Left ventricle myocardium superior (tissue), 1 donor: ENCODE measurements around the gene TAF4B. TPM values are rescaled to one million over a fixed set of nuclear protein-coding genes. Genes with fewer than 3 reads are reported as not detected.
"Not testable (repeated sequence)": the region's sequence is repeated elsewhere in the genome, so short reads cannot be mapped to it uniquely, and the experiment has no call there.

Experiments used
- ATAC-seq: fragments of 200-7000 bp; cut with Tn5 transposase; one replicate; pipeline ENCODE4 v1.9.1; 2020; ENCODE audit warnings: mild to moderate bottlenecking, moderate library complexity
- DNase-seq: peaks from one replicate; pipeline ENCODE4 v3.0.0-alpha.2; 2020
- intact Hi-C: fragments of 100-400 bp; cut with micrococcal nuclease; formaldehyde crosslinking; loops from one replicate; pipeline ENCODE4 v1.11.0; 2022
- total RNA-seq: library from RNA; stranded (reverse); fragmentation: NEBNext Ultra II Directional; extraction: Animal tissue kit (Norgen Biotek cat#: 25700); gene quantifications from one replicate; pipeline ENCODE4 v1.2.1, GENCODE V29; 2021
- donor health status: DM: no; HTN: yes; CAD: no; lungs with severe emphysema.

The TAF4B gene
- total RNA-seq, 1 donor from 2014 or later, result 1.1 TPM

GRCh38 chr18:26230497-26230896 is 4.3 kb downstream of the TAF4B start:
- intact Hi-C loops, result no loop called here
- ATAC-seq (no peak), DNase-seq (no peak)

GRCh38 chr18:26233208-26233607 is 7.0 kb downstream of the TAF4B start:
- ATAC-seq (no peak), DNase-seq (no peak)
- intact Hi-C loops, result no loop called here

GRCh38 chr18:26237363-26237762 is 11.1 kb downstream of the TAF4B start:
- DNase-seq, ATAC-seq, intact Hi-C loops: not testable (repeated sequence)

GRCh38 chr18:26238718-26239117 is 12.5 kb downstream of the TAF4B start:
- ATAC-seq, intact Hi-C loops, DNase-seq: not testable (repeated sequence)

GRCh38 chr18:26242392-26242791 is 16.1 kb downstream of the TAF4B start:
- intact Hi-C loops, DNase-seq, ATAC-seq: not testable (repeated sequence)

GRCh38 chr18:26245434-26245833 is 19.2 kb downstream of the TAF4B start:
- DNase-seq, ATAC-seq, intact Hi-C loops: not testable (repeated sequence)

GRCh38 chr18:26252411-26252810 is 26.2 kb downstream of the TAF4B start:
- ATAC-seq (no peak), DNase-seq (no peak)
- intact Hi-C loops, result no loop called here

GRCh38 chr18:26254808-26255207 is 28.6 kb downstream of the TAF4B start:
- intact Hi-C loops, DNase-seq, ATAC-seq: not testable (repeated sequence)

- DNase-seq (no peak), ATAC-seq (peak; percentile 48)
- intact Hi-C loops, result no loop called here
Measured at GRCh38 chr18:26255695-26256622, 29.7 kb downstream of the TAF4B start.

- no peak for ATAC-seq
- intact Hi-C loops, result no loop called here
- DNase-seq, result no peak
Measured at GRCh38 chr18:26258711-26259110, 32.5 kb downstream of the TAF4B start.

- DNase-seq, intact Hi-C loops, ATAC-seq: not testable (repeated sequence)
Measured at GRCh38 chr18:26259416-26259815, 33.2 kb downstream of the TAF4B start.

- DNase-seq (no peak), ATAC-seq (no peak)
- intact Hi-C loops, result no loop called here
Measured at GRCh38 chr18:26262156-26262555, 35.9 kb downstream of the TAF4B start.

- ATAC-seq, result no peak
- DNase-seq, result no peak
- intact Hi-C loops, result no loop called here
Measured at GRCh38 chr18:26267357-26267930, 41.2 kb downstream of the TAF4B start.

GRCh38 chr18:26268454-26268853 is 42.2 kb downstream of the TAF4B start:
- intact Hi-C loops, result no loop called here
- DNase-seq, result no peak
- ATAC-seq, result no peak

GRCh38 chr18:26271917-26272549 is 45.8 kb downstream of the TAF4B start:
- ATAC-seq (no peak), DNase-seq (no peak)
- intact Hi-C loops, result no loop called here

- intact Hi-C loops, result no loop called here
- DNase-seq (no peak), ATAC-seq (no peak)
Measured at GRCh38 chr18:26277374-26277773, 51.1 kb downstream of the TAF4B start.

GRCh38 chr18:26279428-26279827 is 53.2 kb downstream of the TAF4B start:
- no peak for DNase-seq
- no peak for ATAC-seq
- intact Hi-C loops, result no loop called here

GRCh38 chr18:26286008-26286407 is 59.8 kb downstream of the TAF4B start:
- DNase-seq (no peak), ATAC-seq (no peak)
- intact Hi-C loops, result no loop called here

GRCh38 chr18:26287644-26288043 is 61.4 kb downstream of the TAF4B start:
- intact Hi-C loops, result no loop called here
- ATAC-seq (no peak), DNase-seq (no peak)

- intact Hi-C loops, result no loop called here
- DNase-seq (no peak), ATAC-seq (no peak)
Measured at GRCh38 chr18:26290385-26290784, 64.1 kb downstream of the TAF4B start.
